IMR-90 (cell line): ENCODE measurements around the gene HNRNPL. TPM values are rescaled to one million over a fixed set of nuclear protein-coding genes. Genes with fewer than 3 reads are reported as not detected.

ENCODE experiments used
- ATAC-seq: fragments of 200-7000 bp; cut with Tn5 transposase; 2 replicates; pipeline ENCODE4 v1.9.1; 2020; ENCODE audit warnings: low read depth, mild to moderate bottlenecking, moderate library complexity
- BruUV-seq: library from RNA; stranded (reverse); fragments of 400-500 nt; replicated peaks from 2 replicates; lab custom pipeline; 2021; lab: Mats Ljungman, UMichigan
- CTCF ChIA-PET: fragments of 300-600 bp; formaldehyde crosslinking; extraction: SDS; loops from one replicate; lab custom pipeline; 2021; ENCODE audit warnings: antibody characterized with exemption; lab: Yijun Ruan, JAX
- POLR2A ChIA-PET: fragments of 300-600 bp; sonication (Branson Sonifier 250); formaldehyde crosslinking; loops from one replicate; lab custom pipeline; 2022; ENCODE audit warnings: antibody characterized with exemption; ENCODE audit not compliant: unreplicated experiment; lab: Charles Lee
- DNase-seq: peaks from one replicate; pipeline ENCODE4 v3.0.0; 2013
- H2AFZ ChIP-seq: replicated peaks from 2 replicates; pipeline ENCODE3; 2013; ENCODE audit warnings: low read length, mild to moderate bottlenecking; ENCODE audit not compliant: poor library complexity
- H2AK5ac ChIP-seq: 2 replicates; pipeline ENCODE4 v1.6.1; 2013; ENCODE audit warnings: low read depth, low read length, inconsistent platforms
- H2AK9ac ChIP-seq: replicated peaks from 2 replicates; pipeline ENCODE3; 2013; ENCODE audit warnings: mild to moderate bottlenecking, low read depth, low read length, moderate library complexity; ENCODE audit not compliant: poor library complexity
- H2BK120ac ChIP-seq: 2 replicates; pipeline ENCODE4 v1.6.1; 2013; ENCODE audit warnings: low read depth, low read length, inconsistent platforms
- H2BK15ac ChIP-seq: 3 replicates; pipeline ENCODE4 v1.6.1; 2013; ENCODE audit warnings: low read depth, low read length, inconsistent platforms
- H2BK20ac ChIP-seq: 2 replicates; pipeline ENCODE4 v1.6.1; 2013; ENCODE audit warnings: low read depth, mild to moderate bottlenecking, inconsistent platforms, low read length, moderate library complexity
- H2BK5ac ChIP-seq: 2 replicates; pipeline ENCODE4 v1.6.1; 2013; ENCODE audit warnings: mild to moderate bottlenecking, low read depth, low read length, inconsistent platforms; ENCODE audit not compliant: poor library complexity, severe bottlenecking
- H3K14ac ChIP-seq: replicated peaks from 2 replicates; pipeline ENCODE4 v1.6.1; 2013; ENCODE audit warnings: low read depth, low read length, inconsistent platforms
- H3K18ac ChIP-seq: 2 replicates; pipeline ENCODE4 v1.6.1; 2013; ENCODE audit warnings: low read depth, low read length, control low read depth
- H3K23ac ChIP-seq: 2 replicates; pipeline ENCODE4 v1.6.1; 2013; ENCODE audit warnings: low read depth, low read length, inconsistent platforms
- H3K27ac ChIP-seq: 2 replicates; pipeline ENCODE4 v1.5.1; 2013; ENCODE audit warnings: mild to moderate bottlenecking, control low read depth, low read length; ENCODE audit not compliant: insufficient read depth
- H3K27me3 ChIP-seq: 2 replicates; pipeline ENCODE4 v1.6.1; 2013; ENCODE audit warnings: low read length; ENCODE audit not compliant: control insufficient read depth, insufficient read depth
- H3K36me3 ChIP-seq: 2 replicates; pipeline ENCODE4 v1.6.1; 2013; ENCODE audit warnings: low read length, mixed read lengths; ENCODE audit not compliant: control insufficient read depth, insufficient read depth
- H3K4ac ChIP-seq: 2 replicates; pipeline ENCODE4 v1.6.1; 2013; ENCODE audit warnings: low read depth, low read length, inconsistent platforms
- H3K4me1 ChIP-seq: 2 replicates; pipeline ENCODE4 v1.6.1; 2013; ENCODE audit warnings: low read length, mixed read lengths; ENCODE audit not compliant: control insufficient read depth, insufficient read depth
- H3K4me2 ChIP-seq: 2 replicates; pipeline ENCODE4 v1.6.1; 2013; ENCODE audit warnings: low read depth, mild to moderate bottlenecking, control low read depth, low read length, moderate library complexity
- H3K4me3 ChIP-seq: 2 replicates; pipeline ENCODE4 v1.5.1; 2013; ENCODE audit warnings: low read depth, mild to moderate bottlenecking, control low read depth, low read length, moderate library complexity; ENCODE audit not compliant: insufficient read depth
- H3K56ac ChIP-seq: 2 replicates; pipeline ENCODE4 v1.6.1; 2013; ENCODE audit warnings: low read length, inconsistent platforms; ENCODE audit not compliant: insufficient read depth; ENCODE audit errors: extremely low read depth
- H3K79me1 ChIP-seq, 2 experiments: 2 replicates each; pipeline ENCODE4 v1.6.1; 2013; ENCODE audit warnings: low read length in 2 of 2, inconsistent platforms in 1 of 2, low read depth in 1 of 2
- H3K9ac ChIP-seq: 2 replicates; pipeline ENCODE4 v1.6.1; 2013; ENCODE audit warnings: low read depth, low read length, control low read depth
- H3K9me1 ChIP-seq: 2 replicates; pipeline ENCODE4 v1.6.1; 2013; ENCODE audit warnings: low read length, inconsistent platforms; ENCODE audit not compliant: insufficient read depth
- H3K9me3 ChIP-seq: 2 replicates; pipeline ENCODE4 v1.6.1; 2013; ENCODE audit warnings: low read length; ENCODE audit not compliant: control insufficient read depth, insufficient read depth
- H4K20me1 ChIP-seq: 2 replicates; pipeline ENCODE4 v1.6.1; 2013; ENCODE audit warnings: low read length, inconsistent platforms; ENCODE audit not compliant: insufficient read depth
- H4K5ac ChIP-seq: 2 replicates; pipeline ENCODE4 v1.6.1; 2013; ENCODE audit warnings: mild to moderate bottlenecking, low read depth, low read length, control low read depth
- H4K8ac ChIP-seq, 2 experiments: 2 replicates each; pipeline ENCODE4 v1.6.1; 2013; ENCODE audit warnings: low read depth in 2 of 2, low read length in 2 of 2, control low read depth in 1 of 2, inconsistent platforms in 1 of 2
- H4K91ac ChIP-seq: 2 replicates; pipeline ENCODE4 v1.6.1; 2013; ENCODE audit warnings: low read depth, low read length, inconsistent platforms; ENCODE audit not compliant: insufficient read depth
- BHLHE40 ChIP-seq: fragments of 150-350 bp; IDR thresholded peaks from 2 replicates; pipeline ENCODE4 v1.6.1; 2016; ENCODE audit warnings: mild to moderate bottlenecking, low read depth, low read length
- CEBPB ChIP-seq: IDR thresholded peaks from 2 replicates; pipeline ENCODE4 v1.6.1; 2012; ENCODE audit warnings: low read depth, low read length, improper control_type of control experiment
- CHD1 ChIP-seq: IDR thresholded peaks from 2 replicates; pipeline ENCODE4 v1.6.1; 2012; ENCODE audit warnings: low read depth, low read length, improper control_type of control experiment
- ELK1 ChIP-seq: fragments of 150-350 bp; IDR thresholded peaks from 2 replicates; pipeline ENCODE4 v1.6.1; 2016; ENCODE audit warnings: low read depth, mild to moderate bottlenecking, low read length, moderate library complexity, borderline replicate concordance
- FOS ChIP-seq: fragments of 150-350 bp; IDR thresholded peaks from 2 replicates; pipeline ENCODE4 v1.6.1; 2016; ENCODE audit warnings: low read depth, low read length
- MAFK ChIP-seq: IDR thresholded peaks from 2 replicates; pipeline ENCODE4 v1.6.1; 2012; ENCODE audit warnings: low read depth, low read length, improper control_type of control experiment
- MAZ ChIP-seq: IDR thresholded peaks from 2 replicates; pipeline ENCODE4 v1.6.1; 2012; ENCODE audit warnings: low read depth, mild to moderate bottlenecking, low read length, improper control_type of control experiment, moderate library complexity, borderline replicate concordance
- MXI1 ChIP-seq: IDR thresholded peaks from 2 replicates; pipeline ENCODE4 v1.6.1; 2012; ENCODE audit warnings: low read depth, mild to moderate bottlenecking, low read length, moderate library complexity, borderline replicate concordance
- NFE2L2 ChIP-seq: fragments of 150-350 bp; IDR thresholded peaks from 2 replicates; pipeline ENCODE4 v1.6.1; 2016; ENCODE audit warnings: low read depth, mild to moderate bottlenecking, low read length
- POLR2A ChIP-seq: IDR thresholded peaks from 2 replicates; pipeline ENCODE4 v1.6.1; 2012; ENCODE audit warnings: mild to moderate bottlenecking, low read depth, low read length
- RAD21 ChIP-seq: IDR thresholded peaks from 2 replicates; pipeline ENCODE4 v1.6.1; 2012; ENCODE audit warnings: low read length, improper control_type of control experiment
- RCOR1 ChIP-seq: IDR thresholded peaks from 2 replicates; pipeline ENCODE4 v1.6.1; 2012; ENCODE audit warnings: mild to moderate bottlenecking, low read length, improper control_type of control experiment; ENCODE audit not compliant: insufficient replicate concordance
- RFX5 ChIP-seq: IDR thresholded peaks from 2 replicates; pipeline ENCODE4 v1.8.0; 2012; ENCODE audit warnings: low read depth, mild to moderate bottlenecking, low read length, moderate library complexity
- SMC3 ChIP-seq: fragments of 150-350 bp; IDR thresholded peaks from 2 replicates; pipeline ENCODE4 v1.6.1; 2016; ENCODE audit warnings: low read depth, mild to moderate bottlenecking, antibody characterized with exemption, low read length, moderate library complexity
- USF2 ChIP-seq: fragments of 150-350 bp; IDR thresholded peaks from 2 replicates; pipeline ENCODE4 v1.6.1; 2017; ENCODE audit warnings: mild to moderate bottlenecking, antibody characterized with exemption, low read length, low read depth
- WGBS, 2 experiments: methylation state at CpG; one replicate each; pipeline versions ENCODE4 v1.1.5 to v1.1.7; 2013; ENCODE audit warnings: missing lambda C conversion rate in 2 of 2; ENCODE audit not compliant: insufficient read length in 1 of 2; ENCODE audit errors: extremely low coverage in 2 of 2; 5-methylcytosine and 5-hydroxymethylcytosine counted together
- dilution Hi-C: fragments of 300-500 bp; cut with HindIII; formaldehyde crosslinking; loops from one replicate; pipeline ENCODE4 v1.14.3; 2018; ENCODE audit warnings: low sequenced_read_pairs; ENCODE audit not compliant: unreplicated experiment
- in situ Hi-C: fragments of 300-500 bp; cut with MboI; formaldehyde crosslinking; loops from 3 replicates; pipeline ENCODE4 v1.14.3; 2019; ENCODE audit warnings: low sequenced_read_pairs, inconsistent platforms, mixed read lengths
- intact Hi-C: fragments of 100-400 bp; cut with micrococcal nuclease; formaldehyde crosslinking; loops from 2 replicates; pipeline ENCODE4 v1.10.0; 2022
- polyA plus RNA-seq, 3 experiments: library from polyadenylated mRNA; depleted of rRNA; stranded (reverse); fragments of >200 nt; gene quantifications; 2 replicates each; pipeline ENCODE4 v1.2.3, GENCODE V29; 2012; ENCODE audit warnings: low replicate concordance in 1 of 3
- total RNA-seq: library from RNA; depleted of rRNA; stranded (reverse); fragments of >200 nt; gene quantifications from 2 replicates; pipeline ENCODE4 v1.2.3, GENCODE V29; 2012
- TF ChIP-seq, protein P1 (sequence below): conservative IDR thresholded peaks from 2 replicates; pipeline ENCODE4 v1.5.1; 2012; ENCODE audit warnings: mild to moderate bottlenecking, low read depth, low read length, improper control_type of control experiment

The HNRNPL gene
- total and polyA plus RNA-seq, 2 of the 4 experiments (the other 2 are of a cell fraction), result 277 to 429 TPM

- no peak for ATAC-seq
- Histone ChIP-seq H2AK5ac (no peak overlapping the region), H3K9me3 (no peaks in the 10 kb centered on the region), H2BK120ac (no peak overlapping the region), H2BK5ac (no peak overlapping the region), H3K9ac (no peak overlapping the region), H3K9me1 (no peaks in the 10 kb centered on the region; the same call in 1 of the 2 replicates), H2BK20ac (no peak overlapping the region), H3K4me3 (no peak overlapping the region), H3K56ac (no peak overlapping the region), H4K91ac (no peak overlapping the region), H3K4ac (no peak overlapping the region), H4K5ac (no peak overlapping the region), H3K4me2 (no peak overlapping the region), H3K36me3 (no peaks in the 10 kb centered on the region), H3K14ac (no peak overlapping the region), H2AK9ac (no peak overlapping the region), H4K20me1 (no peaks in the 10 kb centered on the region), H4K8ac (no peak overlapping the region), H3K79me1 (no peaks in the 10 kb centered on the region), H3K27me3 (peaks cover 2% of the 10 kb centered on the region; the same call in 1 of the 2 replicates), H3K4me1 (no peaks in the 10 kb centered on the region), H3K27ac (no peak overlapping the region), H3K23ac (no peak overlapping the region), H3K18ac (no peak overlapping the region), H2AFZ (no peak overlapping the region), H2BK15ac (no peak overlapping the region)
- no TSS peak for BruUV-seq
- DNase-seq, result no peak
- dilution Hi-C loops, result no loop called here
- POLR2A ChIA-PET, result no interaction called here
- no CpG with 5 or more reads among the region's 6 CpGs for WGBS, 2 experiments
- TF ChIP-seq MAFK, result no peak
- no peak for TF ChIP-seq RFX5
- no peak for TF ChIP-seq ELK1
- TF ChIP-seq RCOR1, result no peak
- TF ChIP-seq NFE2L2, result no peak
- no peak for TF ChIP-seq MXI1
- TF ChIP-seq BHLHE40, result no peak
- TF ChIP-seq, protein P1, sequence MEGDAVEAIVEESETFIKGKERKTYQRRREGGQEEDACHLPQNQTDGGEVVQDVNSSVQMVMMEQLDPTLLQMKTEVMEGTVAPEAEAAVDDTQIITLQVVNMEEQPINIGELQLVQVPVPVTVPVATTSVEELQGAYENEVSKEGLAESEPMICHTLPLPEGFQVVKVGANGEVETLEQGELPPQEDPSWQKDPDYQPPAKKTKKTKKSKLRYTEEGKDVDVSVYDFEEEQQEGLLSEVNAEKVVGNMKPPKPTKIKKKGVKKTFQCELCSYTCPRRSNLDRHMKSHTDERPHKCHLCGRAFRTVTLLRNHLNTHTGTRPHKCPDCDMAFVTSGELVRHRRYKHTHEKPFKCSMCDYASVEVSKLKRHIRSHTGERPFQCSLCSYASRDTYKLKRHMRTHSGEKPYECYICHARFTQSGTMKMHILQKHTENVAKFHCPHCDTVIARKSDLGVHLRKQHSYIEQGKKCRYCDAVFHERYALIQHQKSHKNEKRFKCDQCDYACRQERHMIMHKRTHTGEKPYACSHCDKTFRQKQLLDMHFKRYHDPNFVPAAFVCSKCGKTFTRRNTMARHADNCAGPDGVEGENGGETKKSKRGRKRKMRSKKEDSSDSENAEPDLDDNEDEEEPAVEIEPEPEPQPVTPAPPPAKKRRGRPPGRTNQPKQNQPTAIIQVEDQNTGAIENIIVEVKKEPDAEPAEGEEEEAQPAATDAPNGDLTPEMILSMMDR, result no peak
- no peak for TF ChIP-seq RAD21
- TF ChIP-seq CEBPB, result no peak
- no peak for TF ChIP-seq USF2
- TF ChIP-seq CHD1, result no peak
- no peak for TF ChIP-seq POLR2A
- no peak for TF ChIP-seq SMC3
- TF ChIP-seq MAZ, result no peak
- no peak for TF ChIP-seq FOS
- CTCF ChIA-PET, result no interaction called here
- intact Hi-C loops, result no loop called here
- in situ Hi-C loops, result no loop called here
These were observed 43.4 kb downstream of the HNRNPL start for GRCh38 chr19:38806371-38806770.
